K562 (cell line): ENCODE measurements around the gene PSMB10. TPM values are rescaled to one million over a fixed set of nuclear protein-coding genes. Genes with fewer than 3 reads are reported as not detected.

ENCODE experiments used
- CHD4 ChIP-seq: fragments of 200-600 bp; sonication (generic); IDR thresholded peaks from 3 replicates; pipeline ENCODE4 v1.6.1; 2012; ENCODE audit warnings: low read depth, mild to moderate bottlenecking, mixed read lengths, low read length, inconsistent platforms; ENCODE audit not compliant: insufficient read depth, insufficient replicate concordance, poor library complexity, severe bottlenecking
- CREM ChIP-seq: IDR thresholded peaks from 2 replicates; pipeline ENCODE4 v1.6.1; 2014; ENCODE audit warnings: antibody characterized with exemption, low read depth
- EGR1 ChIP-seq: fragments of 450-650 bp; conservative IDR thresholded peaks from 2 replicates; pipeline ENCODE4 v1.6.1; 2017; ENCODE audit warnings: mild to moderate bottlenecking
- ELF2 ChIP-seq: fragments of 250-450 bp; sonication (Bioruptor Pico); IDR thresholded peaks from 2 replicates; pipeline ENCODE4 v1.5.0; 2021; ENCODE audit warnings: mild to moderate bottlenecking
- GABPB2 ChIP-seq: fragments of 250-450 bp; sonication (Bioruptor Pico); conservative IDR thresholded peaks from 2 replicates; pipeline ENCODE4 v1.5.1; 2021; ENCODE audit warnings: mild to moderate bottlenecking
- HEY1 ChIP-seq: fragments of 250-450 bp; sonication (Bioruptor Pico); IDR thresholded peaks from 2 replicates; pipeline ENCODE4 v1.5.0; 2020; ENCODE audit warnings: mild to moderate bottlenecking, moderate library complexity, borderline replicate concordance
- JUND ChIP-seq, 2 experiments: IDR thresholded peaks; 2 replicates in 1 of 2; 3 replicates in 1 of 2; pipeline ENCODE4 v1.6.1; 2011; ENCODE audit warnings: borderline replicate concordance in 2 of 2, low read depth in 2 of 2, low read length in 2 of 2, improper control_type of control experiment in 1 of 2, missing biosample characterization in 1 of 2, missing genetic modification characterization in 1 of 2, missing genetic modification reagents in 1 of 2
- MAFF ChIP-seq: IDR thresholded peaks from 2 replicates; pipeline ENCODE4 v1.6.1; 2012; ENCODE audit warnings: low read length, improper control_type of control experiment
- MTA1 ChIP-seq: fragments of 450-650 bp; IDR thresholded peaks from 2 replicates; pipeline ENCODE4 v1.6.1; 2017; ENCODE audit warnings: borderline replicate concordance
- PHB2 ChIP-seq: fragments of 450-650 bp; IDR thresholded peaks from 2 replicates; pipeline ENCODE4 v1.6.1; 2017; ENCODE audit warnings: low read depth
- PML ChIP-seq: IDR thresholded peaks from 2 replicates; pipeline ENCODE4 v1.6.1; 2012; ENCODE audit warnings: low read length, inconsistent platforms
- ZC3H11A ChIP-seq: IDR thresholded peaks from 2 replicates; pipeline ENCODE4 v1.6.1; 2012; ENCODE audit warnings: low read depth, low read length, improper control_type of control experiment
- polyA plus RNA-seq, 8 experiments: library from polyadenylated mRNA; depleted of rRNA in 4 of 8; stranded (reverse) in 5 of 8; unstranded in 3 of 8; fragments of >200 nt; fragmentation: Nextera tagmentation in 2 of 8; fragmentation: Illumina TruSeq in 1 of 8; extraction: Ambion mirVana in 2 of 8; extraction: Trizol in 1 of 8; gene quantifications; 2 replicates each; pipeline versions ENCODE4 v1.2.1 to v1.2.3, GENCODE V29; 2011 to 2014; ENCODE audit warnings: inconsistent platforms in 1 of 8, missing spikeins in 1 of 8
- total RNA-seq, 7 experiments: library from RNA; depleted of rRNA in 6 of 7; stranded (reverse); fragments of >200 nt in 6 of 7; fragmentation: Illumina TruSeq in 2 of 7; extraction: Trizol in 2 of 7; gene quantifications; 2 replicates each; pipeline versions ENCODE4 v1.2.1 to v1.2.3, GENCODE V29; 2011 to 2021; ENCODE audit warnings: low replicate concordance in 1 of 7
- TF ChIP-seq, protein P1 (sequence below): sonication (generic); formaldehyde crosslinking; IDR thresholded peaks from 2 replicates; pipeline ENCODE4 v1.8.1; 2022; ENCODE audit warnings: missing genetic modification reagents
- TF ChIP-seq, protein P2 (sequence below), 2 experiments: fragments of 450-650 bp in 1 of 2; sonication (generic) in 1 of 2; formaldehyde crosslinking in 1 of 2; IDR thresholded peaks; 2 replicates each; pipeline versions ENCODE4 v1.7.1 to v1.9.0; 2016 to 2022; ENCODE audit warnings: inconsistent platforms in 1 of 2, mild to moderate bottlenecking in 1 of 2, missing genetic modification reagents in 1 of 2
- TF ChIP-seq, protein P3 (sequence below): fragments of 250-450 bp; sonication (Bioruptor Pico); IDR thresholded peaks from 2 replicates; pipeline ENCODE4 v1.8.0; 2021; ENCODE audit warnings: mild to moderate bottlenecking, moderate library complexity

Gene PSMB10
- total and polyA plus RNA-seq, 9 of the 15 experiments (the other 6 are each of a cell fraction or from before 2014, with no cell fraction given), result 11.7 to 105 (median 51.0) TPM

DNA sequence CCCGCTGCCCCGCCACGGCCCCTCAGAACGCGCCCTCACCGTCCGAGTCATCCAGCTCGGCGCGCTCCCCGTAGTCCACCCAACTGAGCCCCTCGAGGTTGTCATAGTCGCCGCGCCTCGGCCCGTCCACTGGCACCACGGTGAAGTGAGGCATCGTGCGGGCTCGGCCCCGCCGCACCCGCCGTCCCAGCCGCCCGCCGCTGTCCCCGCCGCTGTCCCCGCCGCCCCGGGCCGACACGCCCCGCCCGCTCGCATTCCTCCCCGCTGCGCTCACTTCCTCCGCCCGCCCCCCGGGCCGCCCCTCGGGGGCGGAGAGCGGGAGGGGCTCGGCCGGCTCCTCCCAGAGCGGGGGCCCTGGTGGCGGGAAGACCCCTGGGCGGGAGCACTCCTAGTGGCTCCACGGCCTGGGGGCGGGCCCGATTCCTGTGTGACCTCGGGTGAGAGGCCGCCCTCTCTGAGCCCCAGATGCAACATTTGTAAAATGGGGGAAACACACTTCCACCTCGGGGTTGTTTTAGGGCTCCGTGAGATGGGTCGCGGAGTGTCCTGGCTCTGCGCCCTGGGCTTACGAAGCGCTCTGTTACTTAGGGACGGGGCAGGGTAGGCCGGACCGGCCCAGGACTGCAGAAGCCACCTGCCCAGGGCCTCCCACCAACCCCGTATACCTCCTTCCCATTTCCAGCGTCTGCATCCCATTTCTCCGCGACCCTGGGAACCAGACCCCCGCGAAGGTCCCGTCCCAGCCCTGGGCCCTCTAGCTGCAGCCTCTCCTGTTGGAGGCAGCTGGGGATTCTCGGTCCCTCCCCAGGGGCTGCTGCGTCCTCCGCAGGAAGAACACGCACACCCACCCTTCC lies 32.0 kb upstream of the PSMB10 start, which contains the start of gene SLC12A4 (continued):
- TF ChIP-seq, protein P1, sequence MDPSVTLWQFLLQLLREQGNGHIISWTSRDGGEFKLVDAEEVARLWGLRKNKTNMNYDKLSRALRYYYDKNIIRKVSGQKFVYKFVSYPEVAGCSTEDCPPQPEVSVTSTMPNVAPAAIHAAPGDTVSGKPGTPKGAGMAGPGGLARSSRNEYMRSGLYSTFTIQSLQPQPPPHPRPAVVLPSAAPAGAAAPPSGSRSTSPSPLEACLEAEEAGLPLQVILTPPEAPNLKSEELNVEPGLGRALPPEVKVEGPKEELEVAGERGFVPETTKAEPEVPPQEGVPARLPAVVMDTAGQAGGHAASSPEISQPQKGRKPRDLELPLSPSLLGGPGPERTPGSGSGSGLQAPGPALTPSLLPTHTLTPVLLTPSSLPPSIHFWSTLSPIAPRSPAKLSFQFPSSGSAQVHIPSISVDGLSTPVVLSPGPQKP (CRISPR knock-in tag), result no peak
- TF ChIP-seq PML (no peak; the same call in 1 of the 2 replicates), EGR1 (peak; percentile 87), GABPB2 (CRISPR knock-in tag) (no peak), JUND (IDR thresholded peaks at IDR 0.05; ENCODE audit: borderline replicate concordance, low read depth, low read length) (peak; percentile 85), JUND (tag; IDR thresholded peaks at IDR 0.05; ENCODE audit: borderline replicate concordance, low read depth, low read length) (no peak; the same call in 2 of the 3 replicates), HEY1 (CRISPR knock-in tag) (no peak), CREM (no peak), ZC3H11A (no peak), MTA1 (no peak; the same call in none of the 2 replicates), PHB2 (no peak), ELF2 (CRISPR knock-in tag) (no peak), CHD4 (peak; percentile 83), MAFF (no peak)
- TF ChIP-seq, protein P2, sequence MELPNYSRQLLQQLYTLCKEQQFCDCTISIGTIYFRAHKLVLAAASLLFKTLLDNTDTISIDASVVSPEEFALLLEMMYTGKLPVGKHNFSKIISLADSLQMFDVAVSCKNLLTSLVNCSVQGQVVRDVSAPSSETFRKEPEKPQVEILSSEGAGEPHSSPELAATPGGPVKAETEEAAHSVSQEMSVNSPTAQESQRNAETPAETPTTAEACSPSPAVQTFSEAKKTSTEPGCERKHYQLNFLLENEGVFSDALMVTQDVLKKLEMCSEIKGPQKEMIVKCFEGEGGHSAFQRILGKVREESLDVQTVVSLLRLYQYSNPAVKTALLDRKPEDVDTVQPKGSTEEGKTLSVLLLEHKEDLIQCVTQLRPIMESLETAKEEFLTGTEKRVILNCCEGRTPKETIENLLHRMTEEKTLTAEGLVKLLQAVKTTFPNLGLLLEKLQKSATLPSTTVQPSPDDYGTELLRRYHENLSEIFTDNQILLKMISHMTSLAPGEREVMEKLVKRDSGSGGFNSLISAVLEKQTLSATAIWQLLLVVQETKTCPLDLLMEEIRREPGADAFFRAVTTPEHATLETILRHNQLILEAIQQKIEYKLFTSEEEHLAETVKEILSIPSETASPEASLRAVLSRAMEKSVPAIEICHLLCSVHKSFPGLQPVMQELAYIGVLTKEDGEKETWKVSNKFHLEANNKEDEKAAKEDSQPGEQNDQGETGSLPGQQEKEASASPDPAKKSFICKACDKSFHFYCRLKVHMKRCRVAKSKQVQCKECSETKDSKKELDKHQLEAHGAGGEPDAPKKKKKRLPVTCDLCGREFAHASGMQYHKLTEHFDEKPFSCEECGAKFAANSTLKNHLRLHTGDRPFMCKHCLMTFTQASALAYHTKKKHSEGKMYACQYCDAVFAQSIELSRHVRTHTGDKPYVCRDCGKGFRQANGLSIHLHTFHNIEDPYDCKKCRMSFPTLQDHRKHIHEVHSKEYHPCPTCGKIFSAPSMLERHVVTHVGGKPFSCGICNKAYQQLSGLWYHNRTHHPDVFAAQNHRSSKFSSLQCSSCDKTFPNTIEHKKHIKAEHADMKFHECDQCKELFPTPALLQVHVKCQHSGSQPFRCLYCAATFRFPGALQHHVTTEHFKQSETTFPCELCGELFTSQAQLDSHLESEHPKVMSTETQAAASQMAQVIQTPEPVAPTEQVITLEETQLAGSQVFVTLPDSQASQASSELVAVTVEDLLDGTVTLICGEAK (IDR thresholded peaks at IDR 0.05), result 0 out of 2 replicates have a peak, but pooled peaks have one; percentile 47
- TF ChIP-seq, protein P2 (CRISPR knock-in tag; IDR thresholded peaks at IDR 0.05), result no peak
- TF ChIP-seq, protein P3, sequence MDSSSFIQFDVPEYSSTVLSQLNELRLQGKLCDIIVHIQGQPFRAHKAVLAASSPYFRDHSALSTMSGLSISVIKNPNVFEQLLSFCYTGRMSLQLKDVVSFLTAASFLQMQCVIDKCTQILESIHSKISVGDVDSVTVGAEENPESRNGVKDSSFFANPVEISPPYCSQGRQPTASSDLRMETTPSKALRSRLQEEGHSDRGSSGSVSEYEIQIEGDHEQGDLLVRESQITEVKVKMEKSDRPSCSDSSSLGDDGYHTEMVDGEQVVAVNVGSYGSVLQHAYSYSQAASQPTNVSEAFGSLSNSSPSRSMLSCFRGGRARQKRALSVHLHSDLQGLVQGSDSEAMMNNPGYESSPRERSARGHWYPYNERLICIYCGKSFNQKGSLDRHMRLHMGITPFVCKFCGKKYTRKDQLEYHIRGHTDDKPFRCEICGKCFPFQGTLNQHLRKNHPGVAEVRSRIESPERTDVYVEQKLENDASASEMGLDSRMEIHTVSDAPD (CRISPR knock-in tag), result no peak
